Nephron (organoid): ENCODE results near the gene TULP1.

Source experiments
- H3K27ac Mint-ChIP-seq, 3 experiments: 2 replicates each; pipeline ENCODE4 v1.8.0; 2020; ENCODE audit warnings: mixed read lengths in 3 of 3, mild to moderate bottlenecking in 2 of 3, moderate library complexity in 1 of 3
- H3K27me3 Mint-ChIP-seq: 2 replicates; pipeline ENCODE4 v1.8.0; 2021; ENCODE audit warnings: low read depth, mild to moderate bottlenecking, moderate library complexity, mixed read lengths
- H3K36me3 Mint-ChIP-seq: 2 replicates; pipeline ENCODE4 v1.8.0; 2020; ENCODE audit warnings: low read depth, mixed read lengths
- H3K4me1 Mint-ChIP-seq: 2 replicates; pipeline ENCODE4 v1.8.0; 2020; ENCODE audit warnings: mixed read lengths
- H3K4me3 Mint-ChIP-seq, 3 experiments: 2 replicates each; pipeline ENCODE4 v1.8.0; 2020; ENCODE audit warnings: mild to moderate bottlenecking in 3 of 3, mixed read lengths in 3 of 3, moderate library complexity in 2 of 3
- H3K9me3 Mint-ChIP-seq: 2 replicates; pipeline ENCODE4 v1.8.0; 2020; ENCODE audit warnings: mixed read lengths
- CTCF ChIP-seq, 3 experiments: fragments of 200-600 bp; sonication (generic); IDR thresholded peaks; one replicate each; pipeline ENCODE4 v1.5.0; 2021; ENCODE audit warnings: antibody characterized with exemption in 3 of 3; ENCODE audit not compliant: unreplicated experiment in 3 of 3

The TULP1 gene

GRCh38 chr6:35498422-35499067 is 14.2 kb downstream of the TULP1 start:
- H3K4me3 Mint-ChIP-seq, result peak overlapping the region; percentile 87 to 95 (median 94)
- H3K4me1 Mint-ChIP-seq, result peaks cover 44% of the 10 kb centered on the region
- TF ChIP-seq CTCF (IDR thresholded peaks at IDR 0.05; ENCODE audit: unreplicated experiment in 3 of 3), result no peak
- no peaks in the 10 kb centered on the region for H3K36me3 Mint-ChIP-seq
- no peaks in the 10 kb centered on the region for H3K9me3 Mint-ChIP-seq
- peak overlapping the region; percentile 90 to 99 (median 97) for H3K27ac Mint-ChIP-seq
- no peaks in the 10 kb centered on the region for H3K27me3 Mint-ChIP-seq

GRCh38 chr6:35497571-35498421 is 14.9 kb downstream of the TULP1 start:
- TF ChIP-seq CTCF (IDR thresholded peaks at IDR 0.05; ENCODE audit: unreplicated experiment in 3 of 3), result no peak
- H3K4me1 Mint-ChIP-seq, result peaks cover 52% of the 10 kb centered on the region
- H3K36me3 Mint-ChIP-seq, result no peaks in the 10 kb centered on the region
- no peaks in the 10 kb centered on the region for H3K9me3 Mint-ChIP-seq
- peak overlapping the region; percentile 87 to 95 (median 94) for H3K4me3 Mint-ChIP-seq
- no peaks in the 10 kb centered on the region for H3K27me3 Mint-ChIP-seq
- peak overlapping the region; percentile 90 to 99 (median 97) for H3K27ac Mint-ChIP-seq

- Mint-ChIP-seq H3K36me3 (no peaks in the 10 kb centered on the region), H3K4me3 (peak within 1 kb of the TSS; percentile 89 to 95 (median 95)), H3K4me1 (peaks cover 60% of the 10 kb centered on the region), H3K27me3 (no peaks in the 10 kb centered on the region), H3K27ac (peak within 1 kb of the TSS; percentile 93 to 99 (median 97)), H3K9me3 (no peaks in the 10 kb centered on the region)
- peak in 1 of 3 experiments; percentile 14 for TF ChIP-seq CTCF (IDR thresholded peaks at IDR 0.05; ENCODE audit: unreplicated experiment in 3 of 3)
Measured at GRCh38 chr6:35496841-35497570, 15.7 kb downstream of the TULP1 start, which contains the start of gene TEAD3. Gene TEAD3 (minus strand): TSS chr6:35497079.

GRCh38 chr6:35496036-35496840 is 16.5 kb downstream of the TULP1 start:
- H3K27me3 Mint-ChIP-seq, result no peaks in the 10 kb centered on the region
- H3K27ac Mint-ChIP-seq, result peak overlapping the region; percentile 93 to 98 (median 97)
- H3K9me3 Mint-ChIP-seq, result no peaks in the 10 kb centered on the region
- peak overlapping the region; percentile 89 to 95 (median 93) for H3K4me3 Mint-ChIP-seq
- H3K4me1 Mint-ChIP-seq, result peaks cover 65% of the 10 kb centered on the region
- no peaks in the 10 kb centered on the region for H3K36me3 Mint-ChIP-seq
- no peak for TF ChIP-seq CTCF (IDR thresholded peaks at IDR 0.05; ENCODE audit: unreplicated experiment in 3 of 3)

- H3K27ac Mint-ChIP-seq, result peak overlapping the region; percentile 93 to 98 (median 97)
- H3K36me3 Mint-ChIP-seq, result no peaks in the 10 kb centered on the region
- no peaks in the 10 kb centered on the region for H3K9me3 Mint-ChIP-seq
- peak overlapping the region; percentile 89 to 95 (median 93) for H3K4me3 Mint-ChIP-seq
- H3K4me1 Mint-ChIP-seq, result peaks cover 65% of the 10 kb centered on the region
- no peak for TF ChIP-seq CTCF (IDR thresholded peaks at IDR 0.05; ENCODE audit: unreplicated experiment in 3 of 3)
- no peaks in the 10 kb centered on the region for H3K27me3 Mint-ChIP-seq
Measured at GRCh38 chr6:35495258-35496035, 17.2 kb downstream of the TULP1 start.
